ENCODE data around the gene YWHAB.

The YWHAB gene

DNA sequence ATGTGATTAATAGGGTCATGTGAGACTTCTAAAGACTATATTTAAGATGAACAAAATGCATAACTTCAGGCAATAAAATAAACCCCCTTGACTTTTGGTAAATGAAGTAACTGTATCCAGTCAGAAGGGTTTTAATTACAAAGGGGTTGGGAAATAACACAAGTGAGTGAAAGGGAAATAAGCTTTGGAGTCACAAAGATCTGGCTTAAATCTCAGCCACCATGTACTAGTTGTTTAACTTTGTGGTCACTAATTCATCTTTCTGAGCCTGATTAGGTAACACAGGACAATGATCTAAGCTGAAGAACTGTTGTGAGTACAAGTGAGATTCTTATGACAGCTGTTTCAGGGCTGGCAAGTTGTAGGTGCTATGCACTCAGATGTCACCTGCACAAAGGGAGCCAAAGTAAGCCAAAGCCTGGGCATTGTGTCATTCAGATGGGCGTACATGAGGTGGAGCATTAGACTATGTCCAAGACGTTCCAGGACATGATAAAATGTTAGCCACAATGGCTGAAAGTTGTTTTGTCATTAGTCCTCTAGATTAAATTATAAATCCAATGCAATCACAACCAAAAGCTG is 60.9 kb downstream of the YWHAB start:
- H3K4me3 ChIP-seq (ENCODE audit: low read depth in 1 of 2, low read length in 2 of 2), result no peak overlapping the region
- H3K4me1 ChIP-seq (ENCODE audit: control insufficient read depth in 1 of 2, insufficient read depth in 2 of 2, low read length in 2 of 2), result no peaks in the 10 kb centered on the region
- H3K36me3 ChIP-seq (ENCODE audit: control insufficient read depth in 1 of 2, insufficient read depth in 2 of 2, low read length in 2 of 2), result peaks cover 64 to 90% of the 10 kb centered on the region in 2 donors
- H3K27ac ChIP-seq (ENCODE audit: low read depth, low read length), result no peak overlapping the region
- H3K9me3 ChIP-seq (ENCODE audit: control insufficient read depth in 1 of 2, low read length in 2 of 2), result no peaks in the 10 kb centered on the region
- H3K9ac ChIP-seq (ENCODE audit: low read depth in 1 of 2, low read length in 2 of 2), result no peak overlapping the region
- H3K27me3 ChIP-seq (ENCODE audit: control insufficient read depth in 1 of 2, insufficient read depth in 2 of 2, low read length in 2 of 2), result no peaks in the 10 kb centered on the region

DNA sequence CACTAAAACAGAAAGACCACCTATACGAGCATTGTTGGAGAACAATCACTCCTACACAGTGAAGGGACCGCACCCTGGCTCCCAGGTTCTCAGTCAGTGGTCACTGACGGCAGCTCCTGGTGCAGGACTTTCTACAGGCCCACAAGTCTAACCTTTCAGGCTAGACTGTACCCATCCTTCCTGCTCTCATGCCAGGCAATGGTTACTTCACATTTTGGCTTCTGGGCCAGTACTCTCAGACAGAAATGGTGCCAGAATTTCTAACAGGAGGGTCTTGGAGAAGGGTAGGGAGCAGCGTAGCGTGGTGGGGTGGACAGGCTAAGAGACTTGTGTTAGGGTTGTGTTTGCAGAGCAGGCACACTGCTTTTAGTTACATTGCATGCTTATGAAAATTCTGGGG is 62.6 kb downstream of the YWHAB start:
- Histone ChIP-seq H3K9ac (ENCODE audit: low read depth in 1 of 2, low read length in 2 of 2) (no peak overlapping the region), H3K27ac (ENCODE audit: low read depth, low read length) (no peak overlapping the region), H3K9me3 (ENCODE audit: control insufficient read depth in 1 of 2, low read length in 2 of 2) (no peaks in the 10 kb centered on the region), H3K4me3 (ENCODE audit: low read depth in 1 of 2, low read length in 2 of 2) (no peak overlapping the region), H3K36me3 (ENCODE audit: control insufficient read depth in 1 of 2, insufficient read depth in 2 of 2, low read length in 2 of 2) (peaks cover 53 to 90% of the 10 kb centered on the region in 2 donors), H3K4me1 (ENCODE audit: control insufficient read depth in 1 of 2, insufficient read depth in 2 of 2, low read length in 2 of 2) (no peaks in the 10 kb centered on the region), H3K27me3 (ENCODE audit: control insufficient read depth in 1 of 2, insufficient read depth in 2 of 2, low read length in 2 of 2) (no peaks in the 10 kb centered on the region)

DNA sequence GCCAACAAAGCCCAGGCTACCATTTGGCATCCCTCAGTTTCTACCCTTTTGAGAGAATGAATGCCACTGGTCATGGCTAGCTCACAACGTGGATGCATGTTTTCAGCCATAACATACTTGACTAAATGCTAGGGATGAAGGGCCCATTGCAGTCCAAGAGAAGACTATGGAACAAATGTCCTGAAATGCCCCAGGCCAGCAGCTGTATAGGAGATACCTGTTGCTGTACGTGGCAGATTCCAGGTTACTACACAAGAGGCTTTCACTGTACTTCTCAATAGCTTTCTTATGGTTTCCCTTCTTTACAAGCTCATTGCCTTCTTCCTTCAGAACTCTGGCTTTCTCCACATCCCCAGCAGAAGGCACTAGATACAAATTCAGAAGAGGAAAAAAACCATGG is 63.0 kb downstream of the YWHAB start:
- no peaks in the 10 kb centered on the region for H3K9me3 ChIP-seq (ENCODE audit: control insufficient read depth in 1 of 2, low read length in 2 of 2)
- H3K4me1 ChIP-seq (ENCODE audit: control insufficient read depth in 1 of 2, insufficient read depth in 2 of 2, low read length in 2 of 2), result no peaks in the 10 kb centered on the region
- no peak overlapping the region for H3K9ac ChIP-seq (ENCODE audit: low read depth in 1 of 2, low read length in 2 of 2)
- peaks cover 50 to 90% of the 10 kb centered on the region in 2 donors for H3K36me3 ChIP-seq (ENCODE audit: control insufficient read depth in 1 of 2, insufficient read depth in 2 of 2, low read length in 2 of 2)
- no peak overlapping the region for H3K4me3 ChIP-seq (ENCODE audit: low read depth in 1 of 2, low read length in 2 of 2)
- no peak overlapping the region for H3K27ac ChIP-seq (ENCODE audit: low read depth, low read length)
- no peaks in the 10 kb centered on the region for H3K27me3 ChIP-seq (ENCODE audit: control insufficient read depth in 1 of 2, insufficient read depth in 2 of 2, low read length in 2 of 2)

DNA sequence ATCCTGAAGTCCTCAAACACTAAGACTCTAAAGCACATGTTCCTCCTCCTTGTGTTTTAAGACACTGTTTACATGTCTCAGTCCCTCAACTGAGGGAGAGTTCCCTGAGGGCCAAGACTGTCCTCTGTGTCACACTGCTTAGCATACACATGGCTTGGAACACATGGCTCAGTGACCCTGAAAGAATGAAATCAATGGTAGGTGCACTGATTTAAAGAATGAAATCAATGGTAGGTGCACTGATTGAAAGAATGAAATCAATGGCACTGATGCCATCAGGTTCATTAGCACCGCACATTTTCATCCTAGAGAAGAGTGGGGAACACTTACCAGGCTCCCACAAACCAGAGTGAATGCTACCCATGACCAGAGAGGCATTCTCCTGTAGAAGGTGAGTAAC is 64.9 kb downstream of the YWHAB start:
- Histone ChIP-seq H3K27me3 (ENCODE audit: control insufficient read depth in 1 of 2, insufficient read depth in 2 of 2, low read length in 2 of 2) (no peaks in the 10 kb centered on the region), H3K9ac (ENCODE audit: low read depth in 1 of 2, low read length in 2 of 2) (no peak overlapping the region), H3K36me3 (ENCODE audit: control insufficient read depth in 1 of 2, insufficient read depth in 2 of 2, low read length in 2 of 2) (peaks cover 57 to 90% of the 10 kb centered on the region in 2 donors), H3K9me3 (ENCODE audit: control insufficient read depth in 1 of 2, low read length in 2 of 2) (no peaks in the 10 kb centered on the region), H3K4me1 (ENCODE audit: control insufficient read depth in 1 of 2, insufficient read depth in 2 of 2, low read length in 2 of 2) (no peaks in the 10 kb centered on the region), H3K4me3 (ENCODE audit: low read depth in 1 of 2, low read length in 2 of 2) (no peak overlapping the region), H3K27ac (ENCODE audit: low read depth, low read length) (no peak overlapping the region)

DNA sequence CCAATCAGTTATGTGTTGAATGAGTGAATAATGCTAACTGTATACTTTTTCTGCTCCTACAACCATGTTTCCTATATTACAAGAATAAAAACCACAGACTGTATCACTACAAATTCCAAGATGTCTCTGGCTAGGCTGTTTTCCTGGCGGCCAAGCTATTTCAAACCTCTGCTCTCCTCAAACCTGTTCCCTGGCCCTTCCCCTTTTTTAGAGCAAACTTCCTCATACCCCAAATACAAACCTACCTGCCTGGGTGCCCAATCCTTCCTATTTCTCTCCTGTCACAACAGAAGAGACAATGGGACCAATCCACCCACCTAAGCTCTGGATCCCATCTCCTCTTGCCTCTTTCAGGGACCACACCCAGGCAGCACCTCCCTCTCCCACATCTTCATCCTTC is 67.2 kb downstream of the YWHAB start:
- no peaks in the 10 kb centered on the region for H3K27me3 ChIP-seq (ENCODE audit: control insufficient read depth in 1 of 2, insufficient read depth in 2 of 2, low read length in 2 of 2)
- H3K4me1 ChIP-seq (ENCODE audit: control insufficient read depth in 1 of 2, insufficient read depth in 2 of 2, low read length in 2 of 2), result no peaks in the 10 kb centered on the region
- H3K9me3 ChIP-seq (ENCODE audit: control insufficient read depth in 1 of 2, low read length in 2 of 2), result no peaks in the 10 kb centered on the region
- no peak overlapping the region for H3K9ac ChIP-seq (ENCODE audit: low read depth in 1 of 2, low read length in 2 of 2)
- no peak overlapping the region for H3K27ac ChIP-seq (ENCODE audit: low read depth, low read length)
- peaks cover 46 to 81% of the 10 kb centered on the region in 2 donors for H3K36me3 ChIP-seq (ENCODE audit: control insufficient read depth in 1 of 2, insufficient read depth in 2 of 2, low read length in 2 of 2)
- H3K4me3 ChIP-seq (ENCODE audit: low read depth in 1 of 2, low read length in 2 of 2), result no peak overlapping the region

DNA sequence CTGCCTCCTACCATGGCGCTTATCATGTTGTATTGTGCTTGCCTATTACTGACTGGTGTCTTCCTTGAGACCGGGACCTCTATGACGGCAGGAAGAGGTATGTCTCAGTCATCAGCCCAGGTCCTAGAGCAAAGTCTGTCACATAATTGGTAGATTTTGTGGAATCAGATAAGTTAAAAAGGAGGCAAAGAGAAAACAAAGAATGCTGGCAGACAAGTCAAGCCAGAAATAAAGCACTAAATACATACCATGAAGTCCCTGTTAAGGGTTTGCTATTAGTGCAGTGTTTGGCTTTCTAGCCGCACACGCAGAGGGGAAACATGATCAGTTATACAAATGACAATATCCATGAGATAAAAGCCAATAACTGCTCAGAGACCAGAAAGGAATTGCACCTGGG is 68.7 kb downstream of the YWHAB start:
- Histone ChIP-seq H3K27ac (ENCODE audit: low read depth, low read length) (no peak overlapping the region), H3K4me3 (ENCODE audit: low read depth in 1 of 2, low read length in 2 of 2) (no peak overlapping the region), H3K36me3 (ENCODE audit: control insufficient read depth in 1 of 2, insufficient read depth in 2 of 2, low read length in 2 of 2) (peaks cover 38 to 66% of the 10 kb centered on the region in 2 donors), H3K27me3 (ENCODE audit: control insufficient read depth in 1 of 2, insufficient read depth in 2 of 2, low read length in 2 of 2) (no peaks in the 10 kb centered on the region), H3K9ac (ENCODE audit: low read depth in 1 of 2, low read length in 2 of 2) (no peak overlapping the region), H3K9me3 (ENCODE audit: control insufficient read depth in 1 of 2, low read length in 2 of 2) (no peaks in the 10 kb centered on the region), H3K4me1 (ENCODE audit: control insufficient read depth in 1 of 2, insufficient read depth in 2 of 2, low read length in 2 of 2) (peaks cover 3 to 11% of the 10 kb centered on the region in 2 donors)

DNA sequence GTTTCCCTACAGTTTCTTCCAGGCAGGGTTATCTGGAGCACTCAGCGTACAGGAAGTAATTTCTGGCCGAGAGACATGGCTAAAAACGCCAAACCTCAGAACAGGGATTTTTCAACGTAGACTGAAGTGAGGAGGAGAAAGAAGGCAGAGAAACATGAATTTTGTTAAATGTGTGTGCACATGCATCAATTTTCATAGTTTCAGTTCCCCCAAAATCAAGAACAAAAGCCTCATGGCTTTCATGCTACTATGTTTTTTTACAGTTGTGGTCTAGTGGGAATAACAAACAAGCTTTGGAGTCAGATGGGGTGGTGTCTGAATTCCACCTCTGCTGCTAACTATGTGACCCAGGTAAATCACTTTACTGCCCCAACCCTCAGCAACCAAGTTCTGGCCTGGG is 69.8 kb downstream of the YWHAB start:
- Histone ChIP-seq H3K27ac (ENCODE audit: low read depth, low read length) (no peak overlapping the region), H3K4me3 (ENCODE audit: low read depth in 1 of 2, low read length in 2 of 2) (no peak overlapping the region), H3K36me3 (ENCODE audit: control insufficient read depth in 1 of 2, insufficient read depth in 2 of 2, low read length in 2 of 2) (peaks cover 31 to 60% of the 10 kb centered on the region in 2 donors), H3K9me3 (ENCODE audit: control insufficient read depth in 1 of 2, low read length in 2 of 2) (no peaks in the 10 kb centered on the region), H3K27me3 (ENCODE audit: control insufficient read depth in 1 of 2, insufficient read depth in 2 of 2, low read length in 2 of 2) (no peaks in the 10 kb centered on the region), H3K4me1 (ENCODE audit: control insufficient read depth in 1 of 2, insufficient read depth in 2 of 2, low read length in 2 of 2) (peaks cover 7 to 15% of the 10 kb centered on the region in 2 donors), H3K9ac (ENCODE audit: low read depth in 1 of 2, low read length in 2 of 2) (no peak overlapping the region)

DNA sequence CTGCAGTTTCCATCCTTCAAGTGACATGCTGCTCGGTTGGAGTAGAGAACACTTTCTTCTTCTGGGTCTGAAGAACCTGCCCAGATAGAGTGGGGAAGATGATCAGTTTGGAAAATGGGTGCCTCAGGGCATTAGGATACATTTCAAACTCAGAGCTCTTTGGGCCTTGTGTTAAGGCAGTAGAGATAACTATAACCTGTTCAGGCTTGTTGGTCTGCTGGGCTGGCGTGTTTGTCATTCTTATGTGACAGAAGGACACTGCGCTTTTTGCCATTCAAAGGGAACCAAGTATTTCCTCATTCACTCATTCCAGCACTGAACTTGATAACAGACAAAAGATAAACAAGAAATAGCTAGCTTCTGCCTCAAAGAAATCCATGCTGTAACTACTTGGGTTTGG is 70.9 kb downstream of the YWHAB start:
- peaks cover 13 to 19% of the 10 kb centered on the region in 2 donors for H3K4me1 ChIP-seq (ENCODE audit: control insufficient read depth in 1 of 2, insufficient read depth in 2 of 2, low read length in 2 of 2)
- H3K9ac ChIP-seq (ENCODE audit: low read depth in 1 of 2, low read length in 2 of 2), result no peak overlapping the region
- H3K9me3 ChIP-seq (ENCODE audit: control insufficient read depth in 1 of 2, low read length in 2 of 2), result no peaks in the 10 kb centered on the region
- H3K27ac ChIP-seq (ENCODE audit: low read depth, low read length), result no peak overlapping the region
- peaks cover 20 to 49% of the 10 kb centered on the region in 2 donors for H3K36me3 ChIP-seq (ENCODE audit: control insufficient read depth in 1 of 2, insufficient read depth in 2 of 2, low read length in 2 of 2)
- H3K4me3 ChIP-seq (ENCODE audit: low read depth in 1 of 2, low read length in 2 of 2), result no peak overlapping the region
- H3K27me3 ChIP-seq (ENCODE audit: control insufficient read depth in 1 of 2, insufficient read depth in 2 of 2, low read length in 2 of 2), result no peaks in the 10 kb centered on the region

Data from duodenal mucosa (tissue), 2 donors.